GM10248 (cell line): ENCODE data around the gene CHMP1A.

ENCODE experiments used
- CTCF ChIA-PET: fragments of 300-600 bp; sonication (Branson Sonifier 250); formaldehyde crosslinking; extraction: SDS; loops from one replicate; lab custom pipeline; 2021; ENCODE audit warnings: antibody characterized with exemption; lab: Yijun Ruan, JAX
- POLR2A ChIA-PET: fragments of 350-650 bp; sonication (Branson Sonifier 250); formaldehyde crosslinking; extraction: SDS; loops from one replicate; lab custom pipeline; 2020; ENCODE audit warnings: antibody characterized with exemption; lab: Yijun Ruan, JAX
- DNase-seq: peaks from one replicate; pipeline ENCODE4 v3.0.0; 2012; ENCODE audit errors: extremely low spot score
- CTCF ChIP-seq: IDR thresholded peaks from 2 replicates; pipeline ENCODE4 v1.5.1; 2012; ENCODE audit warnings: mild to moderate bottlenecking, low read depth; ENCODE audit errors: extremely low read depth, missing control alignments, control extremely low read depth

CHMP1A gene

GRCh38 chr16:89651584-89651983 lies 5.9 kb downstream of the CHMP1A start:
- no peak for TF ChIP-seq CTCF
- ChIA-PET CTCF (no interaction called here), POLR2A (no interaction called here)
- DNase-seq: no peak

GRCh38 chr16:89646906-89647305 lies 10.6 kb downstream of the CHMP1A start:
- TF ChIP-seq CTCF: no peak
- POLR2A ChIA-PET: no interaction called here
- CTCF ChIA-PET: no interaction called here
- DNase-seq: no peak

GRCh38 chr16:89646270-89646669 lies 11.2 kb downstream of the CHMP1A start:
- POLR2A ChIA-PET: no interaction called here
- TF ChIP-seq CTCF: no peak
- CTCF ChIA-PET: no interaction called here
- DNase-seq: no peak

GRCh38 chr16:89645122-89645521 lies 12.4 kb downstream of the CHMP1A start:
- POLR2A ChIA-PET: no interaction called here
- no peak for TF ChIP-seq CTCF
- CTCF ChIA-PET: no interaction called here
- DNase-seq: no peak

GRCh38 chr16:89643769-89644300 lies 13.7 kb downstream of the CHMP1A start:
- POLR2A ChIA-PET: no interaction called here
- no peak for TF ChIP-seq CTCF
- no peak for DNase-seq
- CTCF ChIA-PET: no interaction called here

GRCh38 chr16:89642574-89642973 lies 14.9 kb downstream of the CHMP1A start:
- ChIA-PET POLR2A (no interaction called here), CTCF (interaction anchor here (0.8 to 4.4 kb wide), 6 partner anchors 10 to 67 kb away, joined by 3 to 29 read pairs (median 7); partner anchors contain the start of gene CPNE7)
- DNase-seq: no peak
- no peak for TF ChIP-seq CTCF
